HT-29 (cell line): ENCODE results near the gene TBPL2. TPM values are rescaled to one million over a fixed set of nuclear protein-coding genes. Genes with fewer than 3 reads are reported as not detected.
"Not testable (repeated sequence)": the region's sequence is repeated elsewhere in the genome, so short reads cannot be mapped to it uniquely, and the experiment has no call there.

Experiments used
- DNase-seq: peaks from one replicate; pipeline ENCODE4 v3.0.0-alpha.2; 2015; ENCODE audit warnings: low spot score
- total RNA-seq: library from RNA; depleted of rRNA; stranded (reverse); fragments of >200 nt; shearing (Covaris generic); gene quantifications from 2 replicates; pipeline ENCODE4 v1.2.3, GENCODE V29; 2014

Gene TBPL2
- total RNA-seq, 1 experiment from 2014 or later: not detected

- DNase-seq: no peak
Measured at GRCh38 chr14:55404173-55404854, 36.1 kb downstream of the TBPL2 start.

- DNase-seq: no peak
Measured at GRCh38 chr14:55401751-55402150, 38.7 kb downstream of the TBPL2 start.

GRCh38 chr14:55399852-55400251 lies 40.6 kb downstream of the TBPL2 start:
- no peak for DNase-seq

DNA sequence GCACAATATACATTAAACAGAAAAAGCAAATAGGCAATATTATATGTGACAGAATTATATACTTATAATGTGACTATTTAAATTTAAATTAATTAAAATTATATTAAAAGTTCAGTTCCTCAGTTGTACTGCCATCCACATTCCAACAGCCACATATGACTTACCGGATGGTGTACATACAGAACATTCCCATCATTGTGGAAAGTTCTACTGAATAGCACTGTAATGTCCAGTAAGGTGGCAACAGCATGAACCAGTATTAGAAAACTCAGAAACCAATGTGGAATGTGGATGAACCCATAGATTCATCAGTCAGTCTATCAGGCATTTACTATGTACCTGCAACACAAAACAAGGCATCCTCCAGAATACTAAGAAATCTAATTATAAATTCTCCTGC lies 41.2 kb downstream of the TBPL2 start:
- no peak for DNase-seq

DNA sequence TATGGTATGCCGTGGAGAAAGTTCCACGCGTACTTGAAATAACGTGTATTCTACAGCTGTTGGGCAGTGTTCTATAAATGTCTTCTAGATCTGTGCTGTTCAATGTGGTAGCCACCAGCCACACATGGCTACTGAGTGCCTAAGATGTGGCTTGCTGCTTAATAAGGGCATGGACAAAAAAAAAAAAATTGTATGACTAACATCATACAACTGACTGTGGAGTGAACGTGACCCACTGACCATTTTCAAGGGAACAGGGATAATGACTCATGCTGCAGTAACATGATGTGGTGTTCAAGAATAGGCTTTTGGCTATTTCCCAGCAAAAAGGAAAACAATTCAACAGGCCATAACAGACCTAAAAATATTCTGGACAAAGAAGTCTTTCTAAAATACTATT lies 41.7 kb downstream of the TBPL2 start:
- no peak for DNase-seq

- DNase-seq: no peak
Measured at GRCh38 chr14:55389330-55389729, 51.1 kb downstream of the TBPL2 start.

- DNase-seq: no peak
Measured at GRCh38 chr14:55388160-55388559, 52.3 kb downstream of the TBPL2 start.

GRCh38 chr14:55387121-55387520 lies 53.3 kb downstream of the TBPL2 start:
- no peak for DNase-seq

- DNase-seq: no peak
Measured at GRCh38 chr14:55386037-55386808, 54.2 kb downstream of the TBPL2 start.

GRCh38 chr14:55384536-55384935 lies 55.9 kb downstream of the TBPL2 start:
- DNase-seq: no peak

DNA sequence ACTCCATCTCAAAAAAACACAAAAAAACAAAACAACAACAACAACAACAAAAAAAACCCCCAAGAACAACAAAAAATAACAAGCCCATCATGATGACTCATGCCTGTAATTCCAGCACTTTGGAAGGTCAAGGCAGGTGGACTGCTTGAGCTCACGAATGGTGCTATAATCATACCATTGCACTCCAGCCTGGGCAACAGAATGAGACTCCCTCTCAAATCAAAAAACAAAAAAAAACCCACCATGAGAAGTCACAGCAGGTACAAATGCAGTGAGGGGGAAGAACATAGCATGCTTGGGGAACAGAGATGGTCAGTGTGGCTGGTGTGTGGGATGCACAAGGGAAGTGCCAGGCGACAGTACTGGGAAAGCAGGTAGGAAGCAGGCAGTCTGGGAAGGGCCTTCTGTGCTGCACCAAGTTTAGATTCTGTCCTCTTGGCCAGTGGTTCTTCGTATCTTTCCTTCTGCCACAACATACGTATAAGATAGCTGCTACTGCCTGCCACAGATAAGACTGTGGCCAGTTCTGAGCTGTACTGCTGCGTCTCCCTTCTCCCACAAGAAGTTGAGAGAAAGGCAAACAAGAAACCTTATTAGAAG lies 56.8 kb downstream of the TBPL2 start:
- DNase-seq: no peak

GRCh38 chr14:55383056-55383466 lies 57.4 kb downstream of the TBPL2 start:
- DNase-seq: not testable (repeated sequence)

DNA sequence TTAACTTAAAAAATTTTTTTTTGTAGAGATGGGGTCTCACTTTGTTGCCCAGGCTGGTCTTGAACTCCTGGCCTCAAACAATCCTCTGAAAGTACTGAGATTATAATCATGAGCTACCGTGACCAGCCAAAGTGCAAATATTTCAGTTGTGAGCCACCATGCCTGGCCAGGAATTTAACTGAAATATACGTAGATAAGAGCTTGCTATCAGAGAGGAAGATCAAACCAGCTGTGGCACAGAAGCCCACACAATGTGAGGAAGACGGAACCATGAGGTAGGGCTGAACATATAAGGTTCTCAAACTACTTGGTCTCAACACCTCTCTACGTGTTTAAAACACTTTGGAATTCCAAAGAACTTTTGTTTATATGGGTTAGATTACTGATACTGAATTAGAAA lies 57.9 kb downstream of the TBPL2 start:
- DNase-seq: no peak

DNA sequence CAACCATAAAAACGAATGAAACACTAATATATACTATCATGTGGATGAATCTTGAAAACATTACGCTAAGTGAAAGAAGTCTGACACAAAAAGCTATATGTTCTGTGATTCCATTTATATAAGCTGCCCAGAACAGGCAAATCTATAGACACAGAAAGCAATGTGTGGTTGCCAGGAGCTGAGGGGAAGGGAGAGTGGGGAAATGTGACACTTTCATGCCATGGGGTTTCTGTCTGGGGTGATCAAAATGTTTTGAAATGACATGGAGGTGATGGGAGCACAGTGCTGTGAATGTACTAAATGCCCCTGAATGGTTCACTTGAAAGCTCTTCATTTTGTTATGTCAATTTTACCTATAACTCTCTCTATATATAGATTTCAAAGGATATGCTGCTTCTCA lies 58.9 kb downstream of the TBPL2 start:
- DNase-seq: no peak

- DNase-seq: no peak
Measured at GRCh38 chr14:55381040-55381439, 59.4 kb downstream of the TBPL2 start.

DNA sequence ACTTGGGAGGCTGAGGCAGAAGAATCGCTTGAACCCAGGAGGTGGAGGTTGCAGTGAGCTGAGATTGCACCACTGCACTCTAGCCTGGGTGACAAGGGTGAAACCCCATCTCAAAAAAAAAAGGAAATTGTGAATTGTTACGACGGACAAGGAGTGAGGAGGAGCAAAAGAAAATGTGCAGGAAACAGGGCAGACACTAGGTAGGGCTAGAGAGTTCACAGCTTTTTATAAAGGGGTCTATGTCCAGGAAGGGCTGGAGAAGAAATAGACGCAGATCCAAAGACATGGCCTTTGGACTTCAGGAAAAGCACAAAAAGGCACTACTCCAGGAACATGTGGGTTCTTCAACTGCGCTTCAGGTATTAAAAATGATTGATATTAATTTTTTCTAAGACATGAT lies 63.2 kb downstream of the TBPL2 start:
- DNase-seq: no peak

DNA sequence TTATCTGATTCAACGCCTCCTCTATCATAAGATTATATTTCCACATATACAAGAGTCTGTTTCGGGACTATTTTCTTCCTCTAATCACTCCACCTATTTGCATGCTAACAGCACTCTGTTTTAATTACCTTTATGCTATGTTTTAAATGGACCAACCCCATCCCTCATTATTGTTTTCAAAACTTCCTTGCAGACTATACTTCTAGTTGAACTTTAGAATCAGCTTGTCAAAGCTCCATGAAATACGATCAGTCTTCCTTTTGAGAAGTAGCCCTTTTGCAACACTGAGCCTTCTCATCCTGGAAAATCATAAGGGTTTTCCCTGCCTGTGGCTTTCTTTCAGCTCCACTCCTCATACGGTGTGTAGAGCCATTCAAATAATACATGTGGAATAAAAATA lies 65.6 kb downstream of the TBPL2 start:
- no peak for DNase-seq

- DNase-seq: no peak
Measured at GRCh38 chr14:55373784-55374705, 66.4 kb downstream of the TBPL2 start.

- DNase-seq: no peak
Measured at GRCh38 chr14:55372825-55373224, 67.6 kb downstream of the TBPL2 start.

GRCh38 chr14:55372423-55372822 lies 68.0 kb downstream of the TBPL2 start:
- no peak for DNase-seq

DNA sequence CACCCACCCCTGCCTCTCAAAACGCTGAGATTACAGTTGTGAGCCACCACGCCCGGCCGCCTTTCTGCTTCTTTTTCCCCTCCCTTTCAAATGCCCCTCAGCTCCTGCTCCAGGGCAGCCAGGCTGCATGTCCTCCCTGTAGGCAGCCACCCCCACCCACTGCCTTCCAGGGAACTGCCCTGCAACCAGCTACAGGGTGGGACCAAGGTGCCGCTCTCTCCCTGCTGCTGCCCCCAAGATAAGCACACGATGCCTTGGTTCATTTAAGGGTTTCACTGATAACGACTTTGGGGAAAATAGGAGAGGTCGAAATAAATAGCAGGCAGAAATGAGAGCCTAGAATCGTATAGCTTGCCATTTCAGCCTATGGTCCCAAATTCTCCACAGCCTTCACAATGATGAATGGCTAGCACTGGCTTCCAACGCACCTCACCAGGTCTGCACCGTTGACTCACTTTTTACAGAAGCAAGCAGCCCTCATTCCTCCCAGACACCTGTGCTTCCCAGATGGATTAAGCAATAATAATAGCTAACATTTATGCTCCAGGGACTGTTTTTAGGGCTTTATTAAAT lies 69.4 kb downstream of the TBPL2 start:
- no peak for DNase-seq
